Non-pigmented ciliary epithelial cell (primary cell): Measurements from ENCODE around the gene RGS10.

ENCODE experiments used
- DNase-seq: peaks from one replicate; pipeline ENCODE4 v3.0.0-alpha.2; 2010; ENCODE audit warnings: low read depth

The RGS10 gene

GRCh38 chr10:119518176-119518575 lies 24.3 kb downstream of the RGS10 start:
- no peak for DNase-seq

- DNase-seq, result no peak
These were observed 25.0 kb downstream of the RGS10 start for GRCh38 chr10:119517235-119518141.

DNA sequence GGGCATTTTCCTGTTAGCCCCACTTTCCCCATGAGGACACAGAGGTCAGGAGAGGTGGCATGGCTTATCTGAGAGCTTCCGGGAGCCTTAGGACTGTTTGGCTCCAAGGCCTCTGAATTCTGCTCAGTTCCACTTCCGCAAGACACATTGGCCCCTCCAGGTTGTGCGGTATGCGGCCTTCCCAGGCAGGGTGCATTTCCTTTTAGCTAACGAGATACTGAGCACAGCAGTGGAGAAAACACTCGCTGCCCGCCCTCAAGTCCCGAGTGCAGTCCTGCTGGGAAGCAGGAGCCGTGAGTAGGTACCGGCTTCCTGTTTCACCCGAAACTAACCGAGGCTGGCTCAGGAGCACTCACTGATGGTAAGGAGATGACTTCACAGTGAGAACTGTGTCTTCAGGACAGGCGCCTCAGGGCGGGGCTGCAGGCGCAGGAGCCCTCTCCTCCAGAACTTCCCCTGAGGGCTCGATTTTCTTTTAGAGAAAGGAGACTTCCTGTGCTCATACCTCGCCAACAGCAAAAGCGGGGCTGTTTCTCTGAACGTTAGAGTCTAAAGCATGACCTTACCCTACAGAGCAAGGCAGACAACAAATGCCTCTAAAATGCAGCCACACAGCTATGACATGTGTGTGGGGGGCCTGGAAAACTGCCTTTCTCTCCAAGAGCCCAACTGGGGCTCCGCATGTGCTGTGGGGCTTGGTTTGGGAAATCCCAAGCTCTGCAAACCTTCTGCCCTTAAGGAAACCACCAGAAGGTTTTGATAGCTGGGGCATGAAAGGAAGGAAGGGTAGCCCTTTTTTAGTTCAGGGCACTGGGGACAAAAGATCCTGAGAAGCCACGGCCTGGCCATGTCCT lies 25.9 kb downstream of the RGS10 start:
- peak; percentile 26 for DNase-seq

DNA sequence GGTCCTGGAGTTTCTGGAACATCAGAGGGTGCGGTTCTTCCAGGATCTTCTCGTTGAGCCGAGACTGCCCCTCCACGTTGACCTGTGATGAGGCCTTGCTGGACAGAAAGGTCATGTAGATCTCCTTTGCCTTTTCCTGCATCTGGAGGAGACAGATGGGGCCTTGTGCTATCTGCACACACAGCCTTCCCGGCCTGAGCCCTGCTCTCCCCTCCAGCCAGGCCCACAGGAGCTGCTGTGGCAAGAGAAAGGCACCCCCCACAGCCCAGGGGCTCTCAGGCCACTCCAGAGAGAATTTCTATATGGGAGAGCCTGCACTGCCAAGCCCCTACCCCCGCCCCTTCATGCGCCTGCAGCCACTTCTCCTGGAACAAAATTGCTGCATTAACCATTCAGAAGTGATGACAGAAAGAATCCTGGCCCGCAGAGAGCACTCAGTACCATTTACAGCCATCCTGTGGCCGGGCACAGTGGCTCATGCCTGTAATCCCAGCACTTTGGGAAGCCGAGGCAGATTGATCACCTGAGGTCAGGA lies 26.9 kb downstream of the RGS10 start:
- no peak for DNase-seq

- DNase-seq, result no peak
These were observed 27.7 kb downstream of the RGS10 start for GRCh38 chr10:119514819-119515218.

GRCh38 chr10:119511828-119512515 lies 30.5 kb downstream of the RGS10 start:
- no peak for DNase-seq

- no peak for DNase-seq
These were observed 32.5 kb downstream of the RGS10 start for GRCh38 chr10:119509909-119510451.

GRCh38 chr10:119507115-119507514 lies 35.4 kb downstream of the RGS10 start:
- DNase-seq, result no peak

DNA sequence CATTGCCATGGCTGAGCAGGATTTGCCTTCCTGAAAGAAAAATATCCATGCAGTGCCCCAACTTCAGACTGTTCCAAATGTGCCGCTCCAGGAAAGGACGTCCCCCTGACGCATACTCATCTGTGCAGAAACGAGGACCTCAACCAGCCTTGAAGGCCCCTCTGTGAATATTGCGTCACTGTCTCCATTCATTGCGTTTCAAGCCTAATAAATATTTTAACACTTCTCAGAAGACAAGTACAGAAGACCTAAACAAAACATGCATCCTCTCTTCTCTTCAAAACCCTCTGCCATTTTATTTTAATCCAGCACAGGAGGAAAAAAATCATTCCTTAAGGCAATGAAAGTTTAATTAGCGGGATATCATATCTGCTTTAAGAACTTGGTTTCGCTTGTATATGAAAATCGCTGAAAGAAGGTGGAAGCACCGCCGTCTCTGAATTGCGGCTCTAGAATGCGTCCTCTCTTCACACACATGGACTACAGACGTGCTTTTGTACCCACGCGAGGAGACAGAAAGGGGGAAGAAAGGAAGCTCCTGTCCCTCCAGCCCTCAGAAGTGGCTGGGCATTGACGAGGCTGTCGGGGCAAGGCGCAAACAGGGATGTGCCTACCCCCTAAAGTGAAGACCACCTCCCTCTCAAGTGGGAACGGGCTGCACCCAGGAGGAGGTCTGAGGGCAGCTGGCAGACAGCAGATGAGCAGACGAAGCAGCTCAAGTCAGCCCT lies 36.8 kb downstream of the RGS10 start:
- no peak for DNase-seq

DNA sequence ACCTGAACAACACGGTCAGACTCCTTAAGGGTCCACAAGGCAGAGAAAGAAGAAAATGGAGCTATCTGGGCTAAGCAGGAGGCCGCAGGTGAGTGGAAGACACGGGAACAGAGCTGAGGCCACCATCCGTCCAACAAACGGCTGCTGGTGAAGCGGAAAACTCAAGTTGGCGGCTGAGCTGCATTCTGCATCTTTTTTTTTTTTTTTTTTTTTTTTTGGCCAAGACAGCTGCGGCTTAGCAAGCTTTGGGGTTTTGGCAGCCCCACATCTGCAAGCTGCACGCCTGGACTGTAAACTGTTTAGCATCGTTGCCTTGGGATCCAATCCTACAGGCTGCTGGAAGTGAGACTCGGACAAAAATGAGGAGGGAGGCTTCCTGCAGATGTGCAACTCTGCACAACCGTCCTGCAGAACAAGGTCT lies 37.4 kb downstream of the RGS10 start:
- DNase-seq, result no peak

- no peak for DNase-seq
These were observed 37.9 kb downstream of the RGS10 start for GRCh38 chr10:119504651-119505050.

DNA sequence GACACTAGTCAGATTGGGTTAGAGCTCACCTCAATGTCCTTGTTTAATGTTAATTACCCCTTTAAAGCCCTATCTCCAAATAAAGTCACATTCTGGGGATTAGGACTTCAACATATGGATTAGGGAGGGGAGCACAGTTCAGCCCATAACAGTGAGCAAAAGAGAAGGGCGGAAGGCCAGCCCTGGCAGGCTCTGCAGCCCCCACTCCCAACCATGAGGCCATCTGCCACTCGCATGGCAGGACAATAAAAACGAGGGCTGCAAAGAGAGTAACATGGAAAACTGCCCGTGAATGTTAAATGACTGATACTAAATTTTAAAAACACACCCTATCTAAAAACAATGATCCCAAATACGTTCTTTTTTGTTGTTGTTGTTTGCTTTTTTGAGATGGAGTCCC lies 38.7 kb downstream of the RGS10 start:
- DNase-seq, result no peak

DNA sequence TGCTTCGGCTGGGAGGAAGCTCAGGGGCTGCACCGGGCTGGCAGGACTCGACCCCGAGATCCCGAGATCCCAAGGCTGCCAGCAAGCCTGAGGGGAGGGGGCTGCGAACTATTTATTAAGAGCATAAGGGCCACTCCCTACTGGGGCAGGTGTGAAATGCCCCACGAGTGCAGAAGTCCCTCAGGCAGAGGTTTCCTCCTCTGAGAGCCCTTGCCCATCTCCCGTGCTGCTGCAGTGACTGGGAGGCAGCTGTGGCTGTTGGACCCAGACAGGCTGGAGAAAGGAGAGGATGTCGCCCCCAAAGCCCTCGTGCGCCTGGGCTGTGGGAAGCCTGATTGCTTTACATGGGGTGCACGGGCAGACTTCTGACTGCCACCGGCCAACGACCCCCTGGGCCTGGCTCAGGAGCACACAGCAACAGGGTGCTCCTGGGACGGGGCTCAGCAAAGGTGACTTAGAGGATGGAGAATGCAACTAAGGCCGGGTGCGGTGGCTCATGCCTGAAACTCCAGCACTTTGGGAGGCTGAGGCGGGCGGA lies 39.8 kb downstream of the RGS10 start:
- no peak for DNase-seq

DNA sequence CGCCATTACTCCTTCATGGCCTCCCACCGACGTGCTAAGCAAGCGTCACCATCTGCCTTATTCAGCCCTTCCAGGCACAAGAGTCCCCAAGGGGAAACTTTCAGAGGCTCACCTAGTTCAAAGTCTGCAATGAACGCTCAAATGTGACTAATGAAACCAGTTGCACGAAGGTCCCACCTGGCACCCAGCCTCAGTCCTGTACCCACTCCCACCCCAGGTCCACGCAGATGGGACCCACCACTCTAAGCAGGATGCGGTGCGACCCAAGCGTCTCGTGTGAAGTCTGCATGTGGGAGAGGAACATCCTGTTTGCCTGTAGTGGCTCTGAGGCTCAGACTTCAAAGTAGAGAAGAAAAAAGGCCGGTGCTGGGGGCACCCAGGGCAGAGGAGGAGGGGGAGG lies 40.3 kb downstream of the RGS10 start:
- no peak for DNase-seq

GRCh38 chr10:119501690-119502089 lies 40.8 kb downstream of the RGS10 start:
- DNase-seq, result no peak

DNA sequence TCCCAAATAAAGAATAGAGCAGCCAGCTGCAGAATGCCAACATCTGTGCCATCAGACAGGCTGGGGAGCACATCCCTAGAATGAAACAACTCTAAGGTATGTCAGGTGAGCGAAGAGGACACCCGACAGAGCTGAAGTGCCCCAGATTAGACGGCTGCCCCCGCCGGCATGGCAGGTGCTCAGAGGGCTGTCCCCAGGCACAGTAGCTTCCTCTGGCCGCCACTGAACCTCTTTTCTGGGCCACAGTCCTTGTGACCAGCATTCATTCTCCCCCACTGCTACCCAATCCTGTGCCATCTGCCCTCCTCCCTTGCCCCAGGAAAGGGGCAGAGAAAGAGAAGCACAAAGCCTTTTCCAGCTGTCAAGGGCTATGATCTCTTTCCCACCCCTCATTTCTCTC lies 41.7 kb downstream of the RGS10 start:
- no peak for DNase-seq

DNA sequence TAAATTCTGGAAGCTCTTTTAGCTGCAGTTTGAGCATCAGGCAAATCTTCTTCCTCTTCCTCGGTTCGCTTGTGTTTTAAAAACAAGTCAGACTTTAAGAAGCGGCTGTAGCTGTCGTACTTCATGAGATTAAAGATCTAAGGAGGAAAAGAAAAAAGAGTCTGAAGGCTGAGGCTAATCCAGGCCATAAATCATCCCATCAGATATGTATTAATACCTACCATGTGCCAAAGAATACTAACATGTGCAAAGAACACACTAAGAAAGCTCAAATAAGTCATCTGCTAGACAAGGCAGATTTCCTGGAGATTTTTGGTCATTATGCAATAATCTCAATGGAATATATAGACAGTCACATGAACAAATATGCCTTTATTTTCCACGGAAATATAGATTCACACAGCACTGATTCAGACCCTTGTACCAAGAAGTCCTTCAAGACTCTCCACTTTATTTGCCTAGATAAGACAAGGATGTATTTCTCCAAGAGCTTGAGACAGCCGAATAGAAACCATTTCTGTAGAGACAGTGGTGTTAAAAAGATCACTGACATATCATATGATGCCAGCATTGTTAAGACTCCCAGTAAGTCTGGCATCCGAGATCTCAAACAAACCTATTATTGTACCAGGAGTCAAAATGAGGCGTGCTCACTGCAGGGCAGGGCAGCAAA lies 42.3 kb downstream of the RGS10 start:
- DNase-seq, result no peak

GRCh38 chr10:119499677-119500002 lies 42.9 kb downstream of the RGS10 start:
- DNase-seq, result no peak

DNA sequence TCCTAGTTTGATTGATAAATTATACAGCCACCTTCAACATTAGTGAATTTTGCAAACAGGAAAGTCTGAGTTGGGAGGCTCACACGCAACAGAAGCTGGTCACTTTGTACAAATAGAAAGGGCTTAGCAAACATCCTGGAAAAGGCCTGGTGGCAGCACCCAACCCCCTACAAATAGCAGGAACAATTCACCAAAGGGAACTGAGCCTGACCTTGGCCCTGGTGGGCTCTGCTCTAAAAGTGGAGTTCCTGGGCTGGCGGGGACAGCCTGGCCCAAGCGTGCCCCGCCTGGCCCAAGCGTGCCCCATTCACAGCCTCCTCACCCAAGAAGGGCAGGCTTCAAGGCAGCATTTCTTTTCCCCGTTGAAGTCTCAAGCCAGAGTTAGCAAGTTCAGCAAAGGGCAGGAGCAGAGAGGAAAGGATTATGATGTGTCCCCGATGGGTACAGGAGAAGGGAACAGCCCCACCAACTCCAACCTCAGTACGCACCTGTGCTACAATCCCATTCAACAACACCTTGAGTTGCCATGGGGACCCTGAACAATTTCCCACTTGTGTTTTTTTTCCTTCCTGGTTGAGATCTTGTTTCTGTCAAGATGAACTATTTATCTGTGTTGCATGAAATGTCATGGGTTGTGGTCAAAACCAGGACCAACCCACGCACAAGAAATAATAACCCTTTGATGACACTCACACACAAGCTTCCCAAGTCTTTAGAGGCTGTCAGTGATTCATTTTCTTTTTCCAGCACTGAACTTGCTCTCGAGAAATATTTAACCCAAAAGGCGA lies 43.4 kb downstream of the RGS10 start:
- DNase-seq, result peak; percentile 35

DNA sequence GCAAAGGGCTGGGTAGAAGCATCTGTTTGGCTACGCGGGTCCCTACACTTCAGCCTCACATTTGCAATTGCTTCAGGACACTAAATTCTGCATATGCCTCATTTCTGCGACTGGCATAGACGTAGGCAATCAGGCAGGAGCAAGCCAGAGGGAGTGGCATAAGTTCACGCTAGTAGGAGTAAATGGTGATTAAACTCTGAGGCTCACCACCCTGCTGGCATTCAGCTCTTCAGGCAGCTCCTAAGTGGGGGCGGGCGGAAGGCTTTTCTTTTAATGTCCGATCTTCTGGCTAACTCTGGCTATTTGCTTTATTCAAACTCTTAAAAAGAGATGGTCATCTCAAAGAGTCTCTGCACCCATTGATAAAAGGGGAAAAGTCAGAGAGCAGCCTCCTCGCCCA lies 45.3 kb downstream of the RGS10 start:
- DNase-seq, result no peak
